HepG2 (cell line): ENCODE data around the gene AMER2. TPM values are rescaled to one million over a fixed set of nuclear protein-coding genes. Genes with fewer than 3 reads are reported as not detected.

Experiments
- polyA plus RNA-seq, 8 experiments: library from polyadenylated mRNA; depleted of rRNA in 3 of 8; stranded (reverse) in 7 of 8; unstranded in 1 of 8; fragments of >200 nt; fragmentation: Illumina TruSeq in 4 of 8; extraction: Trizol in 4 of 8; gene quantifications; 2 replicates each; pipeline versions ENCODE4 v1.2.1 to v1.2.3, GENCODE V29; 2011 to 2016; ENCODE audit warnings: low read depth in 4 of 8, missing spikeins in 1 of 8, mixed read lengths in 1 of 8; ENCODE audit not compliant: insufficient read depth in 1 of 8
- small RNA-seq, 3 experiments: library from RNA; depleted of rRNA; stranded (forward); fragments of <200 nt; gene quantifications; one replicate each; pipeline ENCODE3, GENCODE V24; 2012; ENCODE audit warnings: low read depth in 2 of 3, low replicate concordance in 1 of 3; ENCODE audit not compliant: insufficient read length in 3 of 3, insufficient read depth in 2 of 3
- total RNA-seq, 5 experiments: library from RNA; depleted of rRNA; stranded (reverse); fragments of >200 nt; fragmentation: Illumina TruSeq; extraction: Trizol; gene quantifications; 2 replicates each; pipeline ENCODE4 v1.2.3, GENCODE V29; 2016; ENCODE audit warnings: low read depth in 1 of 5

The AMER2 gene
- total and polyA plus RNA-seq, 2 of the 13 experiments (the other 11 are each of a cell fraction or from before 2014, with no cell fraction given) = not detected

Small RNAs within 50 kb of the gene (small RNA-seq; reads per million reads assigned to genes)
- gene AL359757.1 (0 reads per million in 3 experiments), gene AL359757.2 (0 reads per million in 3 experiments)

Other genes starting within 250 kb of the AMER2 start
- 0.04 and 0.06 TPM in 2 replicates for gene PABPC3, start 76.2 kb downstream of the AMER2 start, total RNA-seq (2016; rRNA removed; fragmentation: Illumina TruSeq; extraction: Trizol)
- gene PABPC3, start 76.2 kb downstream of the AMER2 start, polyA plus RNA-seq (2011; rRNA removed) = 0.07 and 0.09 TPM in 2 replicates
- 7.8 and 12.5 TPM in 2 replicates for gene MTMR6, start 115.2 kb upstream of the AMER2 start, total RNA-seq (2016; rRNA removed; fragmentation: Illumina TruSeq; extraction: Trizol)
- 2.4 and 3.4 TPM in 2 replicates for gene MTMR6, start 115.2 kb upstream of the AMER2 start, polyA plus RNA-seq (2011; rRNA removed)
- 46.5 and 66.0 TPM in 2 replicates for gene NUP58, start 129.3 kb upstream of the AMER2 start, total RNA-seq (2016; rRNA removed; fragmentation: Illumina TruSeq; extraction: Trizol)
- 38.3 and 45.4 TPM in 2 replicates for gene NUP58, start 129.3 kb upstream of the AMER2 start, polyA plus RNA-seq (2011; rRNA removed)
- 0.09 TPM in 1 of 2 replicates, not detected in the other for gene ATP8A2, start 199.7 kb upstream of the AMER2 start, total RNA-seq (2016; rRNA removed; fragmentation: Illumina TruSeq; extraction: Trizol)
- gene ATP8A2, start 199.7 kb upstream of the AMER2 start, polyA plus RNA-seq (2011; rRNA removed) = 0.12 TPM in 1 of 2 replicates, not detected in the other